Spleen (tissue), 11 donors: ENCODE results near the gene MRRF. TPM values are rescaled to one million over a fixed set of nuclear protein-coding genes. Genes with fewer than 3 reads are reported as not detected.
A peak's percentile ranks its signal among the peaks of the same experiment; 100 is the strongest.

ENCODE experiments used
- DNase-seq: peaks from one replicate; pipeline ENCODE4 v3.0.0-alpha.2; 2020
- H3K27ac ChIP-seq, 8 donors: fragments of 200-600 bp; sonication (generic) in 7 of 8; 1 replicate in 4 of 8; 2 replicates in 4 of 8; pipeline versions ENCODE4 v1.5.0 to v1.8.0; 2016 to 2021; ENCODE audit warnings: inconsistent platforms in 4 of 8, mild to moderate bottlenecking in 4 of 8, moderate library complexity in 1 of 8
- H3K27me3 ChIP-seq, 7 donors: fragments of 200-600 bp; sonication (generic) in 6 of 7; replicated peaks in 1 of 7; 1 replicate in 4 of 7; 2 replicates in 3 of 7; pipeline versions ENCODE4 v1.5.0 to v1.8.0; 2016 to 2021; ENCODE audit warnings: inconsistent platforms in 3 of 7, mild to moderate bottlenecking in 1 of 7
- H3K36me3 ChIP-seq, 6 donors: fragments of 200-600 bp; sonication (generic) in 5 of 6; 1 replicate in 4 of 6; 2 replicates in 2 of 6; pipeline versions ENCODE4 v1.5.0 to v1.8.0; 2016 to 2021; ENCODE audit warnings: inconsistent platforms in 2 of 6
- H3K4me1 ChIP-seq, 6 donors: fragments of 200-600 bp; sonication (generic) in 5 of 6; 1 replicate in 3 of 6; 2 replicates in 3 of 6; pipeline versions ENCODE4 v1.5.0 to v1.8.0; 2016 to 2021; ENCODE audit warnings: inconsistent platforms in 3 of 6
- H3K4me3 ChIP-seq, 8 donors: fragments of 200-600 bp; sonication (generic) in 7 of 8; 1 replicate in 4 of 8; 2 replicates in 4 of 8; pipeline versions ENCODE4 v1.5.0 to v1.8.0; 2016 to 2021; ENCODE audit warnings: inconsistent platforms in 4 of 8, mild to moderate bottlenecking in 4 of 8, moderate library complexity in 2 of 8
- H3K9me3 ChIP-seq, 8 donors: fragments of 200-600 bp; sonication (generic) in 7 of 8; 1 replicate in 4 of 8; 2 replicates in 4 of 8; pipeline versions ENCODE4 v1.5.0 to v1.8.0; 2016 to 2021; ENCODE audit warnings: inconsistent platforms in 4 of 8
- CTCF ChIP-seq, 11 experiments: fragments of 200-600 bp in 7 of 11; fragments of 450-650 bp in 4 of 11; sonication (generic) in 4 of 11; IDR thresholded peaks in 8 of 11; conservative IDR thresholded peaks in 3 of 11; 1 replicate in 7 of 11; 2 replicates in 4 of 11; pipeline versions ENCODE4 v1.4.0 to v1.8.0; 2016 to 2021; ENCODE audit warnings: antibody characterized with exemption in 11 of 11, inconsistent platforms in 4 of 11, mild to moderate bottlenecking in 1 of 11
- POLR2A ChIP-seq, 3 donors: fragments of 450-650 bp; IDR thresholded peaks; one replicate each; pipeline ENCODE4 v1.5.1; 2017; ENCODE audit warnings: antibody characterized with exemption in 3 of 3, mild to moderate bottlenecking in 1 of 3
- POLR2AphosphoS5 ChIP-seq, 3 donors: sonication (generic); formaldehyde crosslinking; IDR thresholded peaks; one replicate each; pipeline ENCODE4 v1.5.1; 2017; ENCODE audit warnings: antibody characterized with exemption in 3 of 3
- WGBS, 5 donors: extraction: QIAGEN DNeasy Blood & Tissue Kit in 3 of 5; methylation state at CpG; one replicate each; pipeline versions ENCODE4 v1.1.5 to v1.1.7; 2013 to 2018; 5-methylcytosine and 5-hydroxymethylcytosine counted together
- intact Hi-C: fragments of 100-400 bp; cut with DNase I; formaldehyde crosslinking; loops from one replicate; pipeline ENCODE4 v1.15.0; 2023; ENCODE audit warnings: low total_unique reads
- polyA plus RNA-seq, 3 donors: library from polyadenylated mRNA; stranded (reverse); fragments of 200-250 nt; gene quantifications; one replicate each; pipeline ENCODE4 v1.2.1, GENCODE V29; 2013
- total RNA-seq, 7 donors: library from RNA; depleted of rRNA in 3 of 7; stranded (reverse); fragments of >200 nt in 3 of 7; fragmentation: NEBNext Ultra II Directional in 4 of 7; extraction: Animal tissue kit (Norgen Biotek cat#: 25700) in 4 of 7; gene quantifications; one replicate each; pipeline versions ENCODE4 v1.1.0 to v1.2.1, GENCODE V29; 2016 to 2021
- donor health status: healthy with polysubstance abuse.
- donor health status: DM: no; HTN: no; CAD: no; lungs with moderate emphysema.
- donor health status: DM: no; HTN: no; CAD: no.
- donor health status: Bipolar disorder and iron deficiency.
- donor health status: healthy.
- donor health status: DM: no; HTN: no; CAD: no.
- donor health status: DM: yes; HTN: yes; CAD: no.

The MRRF gene
- total and polyA plus RNA-seq, 10 donors: 23.1 to 44.8 (median 38.9) TPM

GRCh38 chr9:122364117-122364782 lies 99.6 kb downstream of the MRRF start:
- no peaks in the 10 kb centered on the region for H3K36me3 ChIP-seq
- H3K4me3 ChIP-seq: no peak overlapping the region
- no peak overlapping the region for H3K27ac ChIP-seq
- intact Hi-C loops: no loop called here
- H3K9me3 ChIP-seq: no peaks in the 10 kb centered on the region
- no peaks in the 10 kb centered on the region for H3K4me1 ChIP-seq
- 87 to 95% (median 94%) methylated on average over 10 of the region's 10 CpGs for WGBS, 5 donors
- DNase-seq: peak; percentile 14
- no peaks in the 10 kb centered on the region for H3K27me3 ChIP-seq
- TF ChIP-seq POLR2AphosphoS5 (IDR thresholded peaks at IDR 0.05) (no peak), CTCF (IDR thresholded peaks at IDR 0.05 in 8 of 11, conservative IDR thresholded peaks at IDR 0.05 in 3 of 11) (no peak), POLR2A (IDR thresholded peaks at IDR 0.05) (no peak)

GRCh38 chr9:122364783-122365150 lies 100.1 kb downstream of the MRRF start:
- TF ChIP-seq CTCF (IDR thresholded peaks at IDR 0.05 in 8 of 11, conservative IDR thresholded peaks at IDR 0.05 in 3 of 11) (no peak), POLR2A (IDR thresholded peaks at IDR 0.05) (no peak), POLR2AphosphoS5 (IDR thresholded peaks at IDR 0.05) (no peak)
- DNase-seq: peak; percentile 18
- intact Hi-C loops: no loop called here
- 65 to 78% (median 74%) methylated on average over 10 of the region's 10 CpGs for WGBS, 5 donors
- Histone ChIP-seq H3K9me3 (no peaks in the 10 kb centered on the region), H3K4me1 (peaks cover 0 to 3% (median 0%) of the 10 kb centered on the region in 6 donors), H3K27ac (no peak overlapping the region), H3K27me3 (no peaks in the 10 kb centered on the region), H3K36me3 (no peaks in the 10 kb centered on the region), H3K4me3 (no peak overlapping the region)

GRCh38 chr9:122366074-122366660 lies 101.5 kb downstream of the MRRF start:
- 71 to 86% (median 82%) methylated on average over 5 to 6 of the region's 6 CpGs for WGBS, 5 donors
- no peaks in the 10 kb centered on the region for H3K36me3 ChIP-seq
- H3K27ac ChIP-seq: no peak overlapping the region
- H3K4me1 ChIP-seq: peaks cover 3 to 17% (median 13%) of the 10 kb centered on the region in 6 donors
- DNase-seq: peak; percentile 50
- peaks cover 0 to 3% (median 0%) of the 10 kb centered on the region in 7 donors for H3K27me3 ChIP-seq
- no peaks in the 10 kb centered on the region for H3K9me3 ChIP-seq
- H3K4me3 ChIP-seq: no peak overlapping the region
- TF ChIP-seq CTCF (IDR thresholded peaks at IDR 0.05 in 8 of 11, conservative IDR thresholded peaks at IDR 0.05 in 3 of 11): no peak
- TF ChIP-seq POLR2A (IDR thresholded peaks at IDR 0.05): no peak
- TF ChIP-seq POLR2AphosphoS5 (IDR thresholded peaks at IDR 0.05): no peak
- intact Hi-C loops: no loop called here

- Histone ChIP-seq H3K36me3 (no peaks in the 10 kb centered on the region), H3K27ac (peak overlapping the region in 1 of 8 donors; percentile 43), H3K9me3 (no peaks in the 10 kb centered on the region), H3K27me3 (peaks cover 0 to 12% (median 0%) of the 10 kb centered on the region in 7 donors), H3K4me3 (no peak overlapping the region), H3K4me1 (peaks cover 7 to 26% (median 20%) of the 10 kb centered on the region in 6 donors)
- DNase-seq: peak; percentile 11
- no peak for TF ChIP-seq POLR2A (IDR thresholded peaks at IDR 0.05)
- TF ChIP-seq CTCF (IDR thresholded peaks at IDR 0.05 in 8 of 11, conservative IDR thresholded peaks at IDR 0.05 in 3 of 11): no peak
- TF ChIP-seq POLR2AphosphoS5 (IDR thresholded peaks at IDR 0.05): no peak
- intact Hi-C loops: no loop called here
- WGBS, 5 donors: 78 to 92% (median 86%) methylated on average over 7 of the region's 7 CpGs
Observed at GRCh38 chr9:122367065-122367464, 102.4 kb downstream of the MRRF start.
